Thoracic aorta (tissue), 2 donors: Measurements from ENCODE around the gene THUMPD3. TPM values are rescaled to one million over a fixed set of nuclear protein-coding genes. Genes with fewer than 3 reads are reported as not detected.

Source experiments
- ATAC-seq: fragments of 150-250 bp; one replicate; pipeline ENCODE4 v1.8.0; 2017; ENCODE audit warnings: low read depth; ENCODE audit not compliant: insufficient number of reproducible peaks, low FRiP score
- DNase-seq: peaks from one replicate; pipeline ENCODE4 v3.0.0-alpha.2; 2020; ENCODE audit warnings: low spot score
- H3K27ac ChIP-seq, 2 donors: fragments of 200-600 bp; sonication (generic); 1 replicate in 1 of 2; 2 replicates in 1 of 2; pipeline ENCODE4 v1.5.1; 2016; ENCODE audit warnings: mild to moderate bottlenecking in 2 of 2, moderate library complexity in 2 of 2
- H3K27me3 ChIP-seq: fragments of 200-600 bp; sonication (generic); replicated peaks from 2 replicates; pipeline ENCODE4 v1.6.0; 2016; ENCODE audit warnings: mild to moderate bottlenecking; ENCODE audit not compliant: insufficient read depth
- H3K36me3 ChIP-seq: fragments of 200-600 bp; sonication (generic); one replicate; pipeline ENCODE4 v1.5.1; 2016
- H3K4me1 ChIP-seq, 2 donors: fragments of 200-600 bp; sonication (generic); 1 replicate in 1 of 2; 2 replicates in 1 of 2; pipeline versions ENCODE4 v1.5.1 to v1.6.0; 2016; ENCODE audit warnings: low read depth in 2 of 2, mild to moderate bottlenecking in 1 of 2; ENCODE audit not compliant: control insufficient read depth in 1 of 2
- H3K4me3 ChIP-seq: fragments of 200-600 bp; sonication (generic); 2 replicates; pipeline ENCODE4 v1.5.1; 2016; ENCODE audit warnings: mild to moderate bottlenecking
- H3K9me3 ChIP-seq: fragments of 200-600 bp; sonication (generic); 2 replicates; pipeline ENCODE4 v1.5.1; 2016
- CTCF ChIP-seq: fragments of 200-600 bp; sonication (generic); IDR thresholded peaks from one replicate; pipeline ENCODE4 v1.5.1; 2019; ENCODE audit warnings: antibody characterized with exemption
- total RNA-seq, 2 donors: library from RNA; depleted of rRNA; stranded (reverse); fragments of >200 nt; gene quantifications; one replicate each; pipeline versions ENCODE4 v1.1.0 to v1.2.3, GENCODE V29; 2016

Gene THUMPD3
- total RNA-seq, 2 donors from 2014 or later: 11.9 to 31.9 TPM

GRCh38 chr3:9412293-9412692 lies 49.4 kb downstream of the THUMPD3 start:
- no peak for TF ChIP-seq CTCF
- Histone ChIP-seq H3K9me3 (no peaks in the 10 kb centered on the region), H3K27ac (no peak overlapping the region), H3K4me1 (peaks cover 56 to 82% of the 10 kb centered on the region in 2 donors), H3K27me3 (no peaks in the 10 kb centered on the region), H3K36me3 (no peaks in the 10 kb centered on the region), H3K4me3 (no peak overlapping the region)
- ATAC-seq (no peak), DNase-seq (no peak)

DNA sequence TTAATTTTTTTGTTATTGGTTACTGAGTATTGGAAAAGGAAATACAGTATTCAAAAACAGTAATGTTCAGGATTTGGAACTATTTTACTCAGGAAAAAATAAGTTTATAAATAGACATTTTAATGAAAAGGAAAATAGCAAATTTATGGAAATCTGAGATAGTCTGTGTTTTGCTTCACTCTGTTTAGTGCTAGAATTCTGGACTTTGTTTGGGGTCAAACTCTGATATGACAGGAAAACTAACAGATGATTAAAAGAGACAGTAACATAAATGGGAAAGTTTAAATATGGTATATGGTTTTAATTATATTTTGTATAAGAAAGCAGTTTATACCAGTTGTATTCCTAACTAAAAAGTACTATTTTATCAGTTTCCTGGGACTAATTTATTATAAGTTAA lies 52.0 kb downstream of the THUMPD3 start:
- ATAC-seq (no peak), DNase-seq (no peak)
- Histone ChIP-seq H3K27me3 (no peaks in the 10 kb centered on the region), H3K9me3 (no peaks in the 10 kb centered on the region), H3K4me1 (peaks cover 47 to 65% of the 10 kb centered on the region in 2 donors), H3K4me3 (no peak overlapping the region), H3K27ac (no peak overlapping the region), H3K36me3 (no peaks in the 10 kb centered on the region)
- TF ChIP-seq CTCF: no peak

GRCh38 chr3:9415485-9416138 lies 52.8 kb downstream of the THUMPD3 start:
- ATAC-seq: no peak
- H3K4me1 ChIP-seq: peaks cover 40 to 58% of the 10 kb centered on the region in 2 donors
- no peak for TF ChIP-seq CTCF
- no peaks in the 10 kb centered on the region for H3K27me3 ChIP-seq
- no peak overlapping the region for H3K27ac ChIP-seq
- no peak for DNase-seq
- no peaks in the 10 kb centered on the region for H3K36me3 ChIP-seq
- no peaks in the 10 kb centered on the region for H3K9me3 ChIP-seq
- H3K4me3 ChIP-seq: no peak overlapping the region

DNA sequence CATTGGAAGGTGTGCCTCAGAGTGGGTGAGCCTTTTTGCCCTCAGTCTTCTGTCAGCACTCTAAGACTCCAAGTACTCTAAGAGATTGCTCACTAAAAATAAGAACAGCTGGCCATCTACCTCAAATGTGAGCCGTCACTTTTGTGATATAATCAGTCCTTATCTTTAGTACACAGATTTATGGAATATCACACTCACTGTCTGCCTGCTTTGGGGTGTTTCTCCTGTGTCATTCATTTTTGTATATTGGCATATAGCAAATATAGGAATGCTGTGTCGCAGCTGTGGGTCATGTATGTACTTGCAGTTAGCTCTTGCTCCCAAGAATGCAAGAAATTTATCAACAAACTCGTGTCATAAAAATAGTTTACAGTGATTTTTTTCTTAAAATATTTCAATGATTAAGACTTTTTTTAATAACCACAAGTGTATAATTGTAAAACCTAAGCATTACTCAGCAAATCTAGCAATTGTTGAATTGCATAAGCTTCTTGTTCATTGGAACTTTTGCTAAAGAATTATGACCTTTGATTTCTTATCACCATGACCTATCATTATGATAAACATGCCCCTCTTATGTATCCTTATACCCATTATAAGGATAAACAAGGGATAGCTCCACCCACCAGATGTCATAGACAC lies 53.4 kb downstream of the THUMPD3 start:
- Histone ChIP-seq H3K4me1 (peaks cover 35 to 59% of the 10 kb centered on the region in 2 donors), H3K27ac (no peak overlapping the region)

More for the DNA sequence above, 53.4 kb downstream of the THUMPD3 start:
- DNase-seq: no peak
- Histone ChIP-seq H3K27me3 (no peaks in the 10 kb centered on the region), H3K9me3 (no peaks in the 10 kb centered on the region), H3K36me3 (no peaks in the 10 kb centered on the region), H3K4me3 (no peak overlapping the region)
- TF ChIP-seq CTCF: no peak
- ATAC-seq: no peak
